ENCODE measurements around the gene TASOR2. TPM values are rescaled to one million over a fixed set of nuclear protein-coding genes. Genes with fewer than 3 reads are reported as not detected.

TASOR2 gene
- total and polyA plus RNA-seq, 2 donors, result 20.4 to 141 TPM

- WGBS, result 73% methylated on average over 5 of the region's 5 CpGs
- Histone ChIP-seq H3K27ac (ENCODE audit: low read depth) (no peak overlapping the region), H3K4me3 (ENCODE audit: low read depth, low read length) (no peak overlapping the region), H3K4me1 (ENCODE audit: insufficient read depth) (no peaks in the 10 kb centered on the region), H3K36me3 (ENCODE audit: insufficient read depth) (no peaks in the 10 kb centered on the region)
- no peak for DNase-seq (ENCODE audit: extremely low spot score)
These were observed 2.7 kb upstream of the TASOR2 start for GRCh38 chr10:5681930-5682329.

- Histone ChIP-seq H3K4me1 (ENCODE audit: insufficient read depth) (no peaks in the 10 kb centered on the region), H3K36me3 (ENCODE audit: insufficient read depth) (no peaks in the 10 kb centered on the region), H3K27ac (ENCODE audit: low read depth) (no peak overlapping the region), H3K4me3 (ENCODE audit: low read depth, low read length) (no peak overlapping the region)
- no peak for DNase-seq (ENCODE audit: extremely low spot score)
- WGBS, result 82% methylated on average over 3 of the region's 3 CpGs
These were observed 1.6 kb upstream of the TASOR2 start for GRCh38 chr10:5683065-5683464.

- Histone ChIP-seq H3K27ac (ENCODE audit: low read depth) (peak overlapping the region; percentile 76), H3K4me3 (ENCODE audit: low read depth, low read length) (peak overlapping the region; percentile 96), H3K36me3 (ENCODE audit: insufficient read depth) (no peaks in the 10 kb centered on the region), H3K4me1 (ENCODE audit: insufficient read depth) (no peaks in the 10 kb centered on the region)
- no peak for DNase-seq (ENCODE audit: extremely low spot score)
- under 1% methylated on average over 77 of the region's 77 CpGs for WGBS
These were observed 529 bp downstream of the TASOR2 start for GRCh38 chr10:5684971-5685763.

- 3% methylated on average over 10 of the region's 10 CpGs for WGBS
- H3K36me3 ChIP-seq (ENCODE audit: insufficient read depth), result no peaks in the 10 kb centered on the region
- no peaks in the 10 kb centered on the region for H3K4me1 ChIP-seq (ENCODE audit: insufficient read depth)
- DNase-seq (ENCODE audit: extremely low spot score), result no peak
- H3K27ac ChIP-seq (ENCODE audit: low read depth), result no peak overlapping the region
- H3K4me3 ChIP-seq (ENCODE audit: low read depth, low read length), result peak overlapping the region; percentile 96
These were observed 1.2 kb downstream of the TASOR2 start for GRCh38 chr10:5685764-5686240.

- Histone ChIP-seq H3K4me1 (ENCODE audit: insufficient read depth) (no peaks in the 10 kb centered on the region), H3K4me3 (ENCODE audit: low read depth, low read length) (no peak overlapping the region), H3K36me3 (ENCODE audit: insufficient read depth) (no peaks in the 10 kb centered on the region), H3K27ac (ENCODE audit: low read depth) (no peak overlapping the region)
- DNase-seq (ENCODE audit: extremely low spot score), result no peak
- 100% methylated on average over 3 of the region's 3 CpGs for WGBS
These were observed 3.9 kb downstream of the TASOR2 start for GRCh38 chr10:5688587-5688986.

- 86% methylated on average over 8 of the region's 8 CpGs for WGBS
- Histone ChIP-seq H3K4me1 (ENCODE audit: insufficient read depth) (no peaks in the 10 kb centered on the region), H3K36me3 (ENCODE audit: insufficient read depth) (no peaks in the 10 kb centered on the region), H3K4me3 (ENCODE audit: low read depth, low read length) (no peak overlapping the region), H3K27ac (ENCODE audit: low read depth) (no peak overlapping the region)
- no peak for DNase-seq (ENCODE audit: extremely low spot score)
These were observed 7.1 kb downstream of the TASOR2 start for GRCh38 chr10:5691786-5692185.

GRCh38 chr10:5692461-5693358, 8.1 kb downstream of the TASOR2 start:
- WGBS, result 9% methylated on average over 49 of the region's 49 CpGs
- no peaks in the 10 kb centered on the region for H3K4me1 ChIP-seq (ENCODE audit: insufficient read depth)

GRCh38 chr10:5694573-5694972, 9.9 kb downstream of the TASOR2 start:
- no peaks in the 10 kb centered on the region for H3K36me3 ChIP-seq (ENCODE audit: insufficient read depth)
- WGBS, result 71% methylated on average over 1 of the region's 1 CpG
- H3K4me3 ChIP-seq (ENCODE audit: low read depth, low read length), result no peak overlapping the region
- DNase-seq (ENCODE audit: extremely low spot score), result no peak
- no peak overlapping the region for H3K27ac ChIP-seq (ENCODE audit: low read depth)
- H3K4me1 ChIP-seq (ENCODE audit: insufficient read depth), result no peaks in the 10 kb centered on the region

More at GRCh38 chr10:5692461-5693358, 8.1 kb downstream of the TASOR2 start:
- DNase-seq (ENCODE audit: extremely low spot score), result no peak
- Histone ChIP-seq H3K36me3 (ENCODE audit: insufficient read depth) (no peaks in the 10 kb centered on the region), H3K4me3 (ENCODE audit: low read depth, low read length) (peak overlapping the region; percentile 58), H3K27ac (ENCODE audit: low read depth) (no peak overlapping the region)

GRCh38 chr10:5697342-5697741, 12.7 kb downstream of the TASOR2 start:
- Histone ChIP-seq H3K4me1 (ENCODE audit: insufficient read depth) (no peaks in the 10 kb centered on the region), H3K4me3 (ENCODE audit: low read depth, low read length) (no peak overlapping the region), H3K27ac (ENCODE audit: low read depth) (no peak overlapping the region), H3K36me3 (ENCODE audit: insufficient read depth) (no peaks in the 10 kb centered on the region)
- no peak for DNase-seq (ENCODE audit: extremely low spot score)
- 94% methylated on average over 2 of the region's 2 CpGs for WGBS

- Histone ChIP-seq H3K4me3 (ENCODE audit: low read depth, low read length) (no peak overlapping the region), H3K27ac (ENCODE audit: low read depth) (no peak overlapping the region), H3K4me1 (ENCODE audit: insufficient read depth) (no peaks in the 10 kb centered on the region), H3K36me3 (ENCODE audit: insufficient read depth) (no peaks in the 10 kb centered on the region)
- 89% methylated on average over 1 of the region's 1 CpG for WGBS
- no peak for DNase-seq (ENCODE audit: extremely low spot score)
These were observed 13.4 kb downstream of the TASOR2 start for GRCh38 chr10:5698062-5698461.

- Histone ChIP-seq H3K4me3 (ENCODE audit: low read depth, low read length) (no peak overlapping the region), H3K27ac (ENCODE audit: low read depth) (no peak overlapping the region), H3K36me3 (ENCODE audit: insufficient read depth) (no peaks in the 10 kb centered on the region), H3K4me1 (ENCODE audit: insufficient read depth) (no peaks in the 10 kb centered on the region)
- DNase-seq (ENCODE audit: extremely low spot score), result no peak
These were observed 23.7 kb downstream of the TASOR2 start for GRCh38 chr10:5708356-5708755.

GRCh38 chr10:5709865-5710264, 25.2 kb downstream of the TASOR2 start:
- no peak for DNase-seq (ENCODE audit: extremely low spot score)
- Histone ChIP-seq H3K4me3 (ENCODE audit: low read depth, low read length) (no peak overlapping the region), H3K27ac (ENCODE audit: low read depth) (no peak overlapping the region), H3K36me3 (ENCODE audit: insufficient read depth) (no peaks in the 10 kb centered on the region), H3K4me1 (ENCODE audit: insufficient read depth) (no peaks in the 10 kb centered on the region)
- 68% methylated on average over 2 of the region's 2 CpGs for WGBS

GRCh38 chr10:5710859-5711258, 26.2 kb downstream of the TASOR2 start:
- WGBS, result 66% methylated on average over 1 of the region's 1 CpG
- H3K4me1 ChIP-seq (ENCODE audit: insufficient read depth), result no peaks in the 10 kb centered on the region
- H3K36me3 ChIP-seq (ENCODE audit: insufficient read depth), result no peaks in the 10 kb centered on the region
- DNase-seq (ENCODE audit: extremely low spot score), result no peak
- H3K4me3 ChIP-seq (ENCODE audit: low read depth, low read length), result no peak overlapping the region
- H3K27ac ChIP-seq (ENCODE audit: low read depth), result no peak overlapping the region

- Histone ChIP-seq H3K36me3 (ENCODE audit: insufficient read depth) (no peaks in the 10 kb centered on the region), H3K4me1 (ENCODE audit: insufficient read depth) (no peaks in the 10 kb centered on the region), H3K4me3 (ENCODE audit: low read depth, low read length) (no peak overlapping the region), H3K27ac (ENCODE audit: low read depth) (no peak overlapping the region)
- no peak for DNase-seq (ENCODE audit: extremely low spot score)
- 79% methylated on average over 4 of the region's 4 CpGs for WGBS
These were observed 27.0 kb downstream of the TASOR2 start for GRCh38 chr10:5711642-5712041.

Data from urinary bladder (tissue), 4 donors.